ENCODE results near the gene LRTM1.

The LRTM1 gene

GRCh38 chr3:54957711-54958110, 29.9 kb upstream of the LRTM1 start:
- no peak overlapping the region for H3K4me3 ChIP-seq (replicated peaks; ENCODE audit: low read depth, low read length)
- TF ChIP-seq CTCF (IDR thresholded peaks at IDR 0.05; ENCODE audit: low read depth, low read length, missing control alignments), result no peak
- DNase-seq (ENCODE audit: extremely low read depth, low read depth), result no peak

- TF ChIP-seq CTCF (IDR thresholded peaks at IDR 0.05; ENCODE audit: low read depth, low read length, missing control alignments), result no peak
- H3K4me3 ChIP-seq (replicated peaks; ENCODE audit: low read depth, low read length), result no peak overlapping the region
- no peak for DNase-seq (ENCODE audit: extremely low read depth, low read depth)
Measured at GRCh38 chr3:54955941-54956340, 28.1 kb upstream of the LRTM1 start.

- no peak for DNase-seq (ENCODE audit: extremely low read depth, low read depth)
- no peak for TF ChIP-seq CTCF (IDR thresholded peaks at IDR 0.05; ENCODE audit: low read depth, low read length, missing control alignments)
Measured at GRCh38 chr3:54955496-54955895, 27.6 kb upstream of the LRTM1 start.

GRCh38 chr3:54954521-54954920, 26.7 kb upstream of the LRTM1 start:
- H3K4me3 ChIP-seq (replicated peaks; ENCODE audit: low read depth, low read length), result no peak overlapping the region
- no peak for DNase-seq (ENCODE audit: extremely low read depth, low read depth)
- TF ChIP-seq CTCF (IDR thresholded peaks at IDR 0.05; ENCODE audit: low read depth, low read length, missing control alignments), result no peak

More at GRCh38 chr3:54955496-54955895, 27.6 kb upstream of the LRTM1 start:
- H3K4me3 ChIP-seq (replicated peaks; ENCODE audit: low read depth, low read length), result no peak overlapping the region

GRCh38 chr3:54954022-54954421, 26.2 kb upstream of the LRTM1 start:
- no peak overlapping the region for H3K4me3 ChIP-seq (replicated peaks; ENCODE audit: low read depth, low read length)
- no peak for TF ChIP-seq CTCF (IDR thresholded peaks at IDR 0.05; ENCODE audit: low read depth, low read length, missing control alignments)
- peak; percentile 65 for DNase-seq (ENCODE audit: extremely low read depth, low read depth)

- H3K4me3 ChIP-seq (replicated peaks; ENCODE audit: low read depth, low read length), result no peak overlapping the region
- DNase-seq (ENCODE audit: extremely low read depth, low read depth), result peak; percentile 63
- TF ChIP-seq CTCF (IDR thresholded peaks at IDR 0.05; ENCODE audit: low read depth, low read length, missing control alignments), result peak; percentile 86
Measured at GRCh38 chr3:54951405-54951804, 23.5 kb upstream of the LRTM1 start.

- H3K4me3 ChIP-seq (replicated peaks; ENCODE audit: low read depth, low read length), result no peak overlapping the region
- DNase-seq (ENCODE audit: extremely low read depth, low read depth), result no peak
- no peak for TF ChIP-seq CTCF (IDR thresholded peaks at IDR 0.05; ENCODE audit: low read depth, low read length, missing control alignments)
Measured at GRCh38 chr3:54950391-54951003, 22.6 kb upstream of the LRTM1 start.
